Activated CD4-positive, alpha-beta memory T cell treated with anti-CD3 and anti-CD28 coated beads for 36 hours (primary cell): ENCODE results near the gene RHOH. TPM values are rescaled to one million over a fixed set of nuclear protein-coding genes. Genes with fewer than 3 reads are reported as not detected.

Source experiments
- CTCF ChIA-PET: fragments of 350-600 bp; sonication (Branson Sonifier 250); formaldehyde crosslinking; loops from one replicate; lab custom pipeline; 2021; ENCODE audit warnings: antibody characterized with exemption, inconsistent platforms; lab: Charles Lee
- POLR2A ChIA-PET: fragments of 350-600 bp; sonication (Branson Sonifier 250); formaldehyde crosslinking; loops from one replicate; lab custom pipeline; 2021; ENCODE audit warnings: antibody characterized with exemption; lab: Charles Lee
- DNase-seq: peaks from one replicate; pipeline ENCODE4 v3.0.0-alpha.2; 2020
- H3K27ac Mint-ChIP-seq: one replicate; pipeline ENCODE4 v1.8.0; 2021; ENCODE audit warnings: mixed read lengths
- H3K27me3 Mint-ChIP-seq: one replicate; pipeline ENCODE4 v1.8.0; 2021; ENCODE audit warnings: mixed read lengths
- H3K36me3 Mint-ChIP-seq: one replicate; pipeline ENCODE4 v1.8.0; 2021; ENCODE audit warnings: mixed read lengths
- H3K4me1 Mint-ChIP-seq: one replicate; pipeline ENCODE4 v1.8.0; 2021; ENCODE audit warnings: low read depth, mixed read lengths
- H3K4me3 Mint-ChIP-seq: one replicate; pipeline ENCODE4 v1.8.0; 2021; ENCODE audit warnings: mild to moderate bottlenecking, mixed read lengths
- H3K9me3 Mint-ChIP-seq: one replicate; pipeline ENCODE4 v1.8.0; 2021; ENCODE audit warnings: mixed read lengths
- intact Hi-C: fragments of 100-400 bp; cut with micrococcal nuclease; formaldehyde crosslinking; loops from one replicate; pipeline ENCODE4 v1.15.1; 2023
- total RNA-seq, 2 experiments: library from RNA; stranded (reverse); gene quantifications; one replicate each; pipeline ENCODE4 v1.2.3, GENCODE V29; 2021

The RHOH gene
- total RNA-seq, 2 experiments from 2014 or later, result 97.5 to 98.6 TPM

- ChIA-PET POLR2A (interaction anchor here (0.7 to 4.0 kb wide), 5 partner anchors 8 to 35 kb away, joined by 3 to 18 read pairs (median 4); partner anchors contain the start of gene RHOH), CTCF (interaction anchor here (0.6 to 1.7 kb wide), 7 partner anchors 10 to 138 kb away, joined by 3 to 8 read pairs (median 4); no protein-coding TSS in a partner anchor)
- intact Hi-C loops, result loop anchor here (1.0 to 10.0 kb wide), 4 partner anchors 8 to 63 kb away; no protein-coding TSS in a partner anchor
- Mint-ChIP-seq H3K27ac (peak overlapping the region; percentile 53), H3K4me3 (peak overlapping the region; percentile 5), H3K9me3 (no peaks in the 10 kb centered on the region), H3K4me1 (peaks cover 65% of the 10 kb centered on the region), H3K27me3 (no peaks in the 10 kb centered on the region), H3K36me3 (no peaks in the 10 kb centered on the region)
- DNase-seq, result peak; percentile 60
These were observed 9.4 kb upstream of the RHOH start for GRCh38 chr4:40187386-40187906.

DNA sequence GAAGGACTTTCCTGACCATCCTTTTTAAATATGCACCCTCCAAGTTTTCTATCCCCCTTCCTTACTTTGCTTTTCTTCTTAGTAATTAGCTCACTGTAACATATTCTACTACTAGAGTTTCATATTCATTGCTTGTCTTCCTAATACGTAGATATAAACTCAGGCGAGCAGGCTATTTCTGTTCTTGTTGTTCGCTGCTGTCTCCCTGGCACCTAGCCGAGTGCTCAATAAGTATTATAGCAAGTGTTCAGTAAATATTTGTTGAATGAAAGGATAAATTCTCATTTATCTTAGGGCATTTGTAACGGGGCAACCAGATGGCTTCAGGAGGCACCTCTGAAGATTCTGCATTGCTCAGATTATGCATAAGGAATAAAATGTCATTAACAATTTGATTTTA, 6.8 kb upstream of the RHOH start:
- intact Hi-C loops, result no loop called here
- Mint-ChIP-seq H3K27ac (peak overlapping the region; percentile 75), H3K4me3 (peak overlapping the region; percentile 73), H3K4me1 (peaks cover 77% of the 10 kb centered on the region), H3K9me3 (no peaks in the 10 kb centered on the region), H3K36me3 (no peaks in the 10 kb centered on the region), H3K27me3 (no peaks in the 10 kb centered on the region)
- ChIA-PET POLR2A (interaction anchor here (3.2 kb wide), 1 partner anchor 10 kb away, joined by 26 read pairs; no protein-coding TSS in a partner anchor), CTCF (interaction anchor here (1.0 to 3.7 kb wide), 2 partner anchors 41 to 119 kb away, joined by 4 to 18 read pairs; no protein-coding TSS in a partner anchor)
- DNase-seq, result no peak

DNA sequence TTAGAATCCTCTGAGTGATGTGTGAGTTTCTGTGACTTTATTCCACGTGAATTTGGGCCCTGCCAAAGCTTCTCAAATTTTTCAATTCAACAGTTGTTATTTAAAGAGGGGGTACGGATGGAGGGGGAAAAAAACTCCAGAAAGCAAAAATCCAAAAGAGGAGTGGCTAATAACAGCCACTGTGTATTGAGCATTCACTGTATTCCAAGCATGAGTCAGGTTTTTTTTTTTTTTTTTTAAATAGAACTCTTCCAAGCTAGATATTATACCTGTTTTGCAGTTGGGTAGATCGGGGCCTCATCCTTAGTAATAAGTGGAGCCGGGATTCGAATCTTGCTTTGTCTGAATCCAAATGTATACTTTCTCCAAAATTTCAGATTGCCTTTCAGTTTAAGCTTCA, 6.4 kb upstream of the RHOH start:
- H3K4me1 Mint-ChIP-seq, result peaks cover 80% of the 10 kb centered on the region
- H3K36me3 Mint-ChIP-seq, result no peaks in the 10 kb centered on the region
- peak overlapping the region; percentile 75 for H3K27ac Mint-ChIP-seq

DNA sequence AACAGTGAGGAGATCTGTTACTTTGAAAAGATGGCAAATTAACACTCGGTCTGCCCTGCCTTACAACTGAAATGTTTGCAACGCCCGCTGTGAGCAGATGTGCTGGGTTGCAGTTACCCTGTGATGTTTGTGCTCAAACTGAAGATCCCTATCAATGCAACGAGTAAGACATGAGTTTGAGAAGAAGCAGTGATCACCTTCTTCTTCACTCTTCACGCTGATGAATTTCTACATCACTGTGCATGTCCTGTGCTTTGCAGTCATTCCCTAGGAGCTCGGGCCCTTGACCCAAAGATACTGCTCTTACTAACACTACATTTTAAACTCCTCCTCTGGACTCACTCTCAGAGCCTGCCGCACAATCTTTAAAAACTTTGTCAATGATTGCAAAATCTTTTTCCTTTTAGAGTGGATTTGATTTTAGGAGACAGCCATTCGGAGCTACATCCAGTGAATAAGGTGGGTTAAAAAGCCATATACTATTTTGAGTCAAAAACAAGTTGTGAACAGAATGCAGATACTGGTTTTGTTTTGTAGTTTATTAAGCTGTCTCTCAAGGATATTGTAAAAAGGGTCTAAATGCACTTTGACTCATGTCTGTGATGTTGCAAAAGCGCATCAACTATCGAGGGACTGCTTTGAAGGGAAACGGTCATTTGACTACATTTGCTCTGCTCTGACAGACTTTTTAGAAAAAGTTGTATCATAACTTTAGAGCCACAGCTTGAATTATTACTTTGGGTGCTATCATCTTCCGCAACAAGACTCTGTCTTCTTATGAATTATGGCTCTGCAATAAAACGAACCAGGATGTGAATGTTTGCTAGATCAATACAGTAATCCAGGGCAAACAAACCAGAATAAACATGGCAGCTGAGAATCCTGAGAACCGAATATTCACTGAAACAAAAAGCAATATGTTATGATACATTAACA, 5.7 kb upstream of the RHOH start:
- Mint-ChIP-seq H3K27ac (peak overlapping the region; percentile 75), H3K4me1 (peaks cover 81% of the 10 kb centered on the region), H3K4me3 (peak overlapping the region; percentile 73), H3K27me3 (no peaks in the 10 kb centered on the region), H3K9me3 (no peaks in the 10 kb centered on the region), H3K36me3 (peaks cover 5% of the 10 kb centered on the region)
- intact Hi-C loops, result no loop called here
- ChIA-PET POLR2A (interaction anchor here (1.1 to 3.2 kb wide), 4 partner anchors 9 to 117 kb away, joined by 3 to 26 read pairs (median 4); no protein-coding TSS in a partner anchor), CTCF (interaction anchor here (1.0 to 3.7 kb wide), 9 partner anchors 9 to 134 kb away, joined by 3 to 18 read pairs (median 4); no protein-coding TSS in a partner anchor)
- peak; percentile 30 for DNase-seq

More for the DNA sequence above, 6.4 kb upstream of the RHOH start:
- H3K9me3 Mint-ChIP-seq, result no peaks in the 10 kb centered on the region
- POLR2A ChIA-PET, result interaction anchor here (3.2 kb wide), 1 partner anchor 10 kb away, joined by 26 read pairs; no protein-coding TSS in a partner anchor
- no peak for DNase-seq
- no peaks in the 10 kb centered on the region for H3K27me3 Mint-ChIP-seq
- peak overlapping the region; percentile 73 for H3K4me3 Mint-ChIP-seq
- intact Hi-C loops, result no loop called here
- CTCF ChIA-PET, result interaction anchor here (1.0 to 3.7 kb wide), 5 partner anchors 10 to 127 kb away, joined by 3 to 18 read pairs (median 4); no protein-coding TSS in a partner anchor

- peaks cover 10% of the 10 kb centered on the region for H3K36me3 Mint-ChIP-seq
- peak overlapping the region; percentile 93 for H3K4me3 Mint-ChIP-seq
- ChIA-PET POLR2A (interaction anchor here (0.9 to 3.2 kb wide), 6 partner anchors 8 to 116 kb away, joined by 3 to 26 read pairs (median 3); no protein-coding TSS in a partner anchor), CTCF (interaction anchor here (0.6 to 3.7 kb wide), 9 partner anchors 9 to 133 kb away, joined by 3 to 18 read pairs (median 4); no protein-coding TSS in a partner anchor)
- DNase-seq, result no peak
- intact Hi-C loops, result no loop called here
- H3K27ac Mint-ChIP-seq, result peak overlapping the region; percentile 98
- peaks cover 74% of the 10 kb centered on the region for H3K4me1 Mint-ChIP-seq
- H3K9me3 Mint-ChIP-seq, result no peaks in the 10 kb centered on the region
- H3K27me3 Mint-ChIP-seq, result no peaks in the 10 kb centered on the region
These were observed 4.5 kb upstream of the RHOH start for GRCh38 chr4:40192114-40193015.

GRCh38 chr4:40193016-40193571, 3.7 kb upstream of the RHOH start:
- Mint-ChIP-seq H3K27me3 (no peaks in the 10 kb centered on the region), H3K27ac (peak overlapping the region; percentile 98), H3K4me1 (peaks cover 66% of the 10 kb centered on the region), H3K9me3 (no peaks in the 10 kb centered on the region), H3K4me3 (peak overlapping the region; percentile 93), H3K36me3 (peaks cover 15% of the 10 kb centered on the region)
- intact Hi-C loops, result no loop called here
- ChIA-PET CTCF (interaction anchor here (0.6 to 1.6 kb wide), 5 partner anchors 9 to 124 kb away, joined by 3 to 6 read pairs (median 3); no protein-coding TSS in a partner anchor), POLR2A (interaction anchor here (0.9 to 3.2 kb wide), 3 partner anchors 7 to 34 kb away, joined by 3 to 26 read pairs (median 3); no protein-coding TSS in a partner anchor)
- DNase-seq, result no peak

- ChIA-PET POLR2A (interaction anchor here (7.0 kb wide), 1 partner anchor 13 kb away, joined by 133 read pairs; no protein-coding TSS in a partner anchor), CTCF (interaction anchor here (0.6 kb wide), 1 partner anchor 14 kb away, joined by 5 read pairs; no protein-coding TSS in a partner anchor)
- intact Hi-C loops, result no loop called here
- peaks cover 20% of the 10 kb centered on the region for H3K36me3 Mint-ChIP-seq
- no peaks in the 10 kb centered on the region for H3K9me3 Mint-ChIP-seq
- H3K4me3 Mint-ChIP-seq, result peak overlapping the region; percentile 93
- peak overlapping the region; percentile 98 for H3K27ac Mint-ChIP-seq
- H3K4me1 Mint-ChIP-seq, result peaks cover 63% of the 10 kb centered on the region
- no peak for DNase-seq
- no peaks in the 10 kb centered on the region for H3K27me3 Mint-ChIP-seq
These were observed 3.3 kb upstream of the RHOH start for GRCh38 chr4:40193578-40193977.

- ChIA-PET POLR2A (interaction anchor here (0.6 to 7.0 kb wide), 12 partner anchors 11 to 136 kb away, joined by 3 to 133 read pairs (median 6); no protein-coding TSS in a partner anchor), CTCF (interaction anchor here (0.6 to 2.3 kb wide), 6 partner anchors 11 to 570 kb away, joined by 3 to 12 read pairs (median 4); no protein-coding TSS in a partner anchor)
- Mint-ChIP-seq H3K9me3 (no peaks in the 10 kb centered on the region), H3K4me3 (peak overlapping the region; percentile 93), H3K27ac (peak overlapping the region; percentile 98), H3K4me1 (peaks cover 60% of the 10 kb centered on the region), H3K27me3 (no peaks in the 10 kb centered on the region), H3K36me3 (peaks cover 31% of the 10 kb centered on the region)
- peak; percentile 76 for DNase-seq
- intact Hi-C loops, result loop anchor here (1.0 to 5.0 kb wide), 2 partner anchors 7 to 497 kb away; partner anchors contain the start of gene UBE2K
These were observed 2.1 kb upstream of the RHOH start for GRCh38 chr4:40194602-40195161.

DNA sequence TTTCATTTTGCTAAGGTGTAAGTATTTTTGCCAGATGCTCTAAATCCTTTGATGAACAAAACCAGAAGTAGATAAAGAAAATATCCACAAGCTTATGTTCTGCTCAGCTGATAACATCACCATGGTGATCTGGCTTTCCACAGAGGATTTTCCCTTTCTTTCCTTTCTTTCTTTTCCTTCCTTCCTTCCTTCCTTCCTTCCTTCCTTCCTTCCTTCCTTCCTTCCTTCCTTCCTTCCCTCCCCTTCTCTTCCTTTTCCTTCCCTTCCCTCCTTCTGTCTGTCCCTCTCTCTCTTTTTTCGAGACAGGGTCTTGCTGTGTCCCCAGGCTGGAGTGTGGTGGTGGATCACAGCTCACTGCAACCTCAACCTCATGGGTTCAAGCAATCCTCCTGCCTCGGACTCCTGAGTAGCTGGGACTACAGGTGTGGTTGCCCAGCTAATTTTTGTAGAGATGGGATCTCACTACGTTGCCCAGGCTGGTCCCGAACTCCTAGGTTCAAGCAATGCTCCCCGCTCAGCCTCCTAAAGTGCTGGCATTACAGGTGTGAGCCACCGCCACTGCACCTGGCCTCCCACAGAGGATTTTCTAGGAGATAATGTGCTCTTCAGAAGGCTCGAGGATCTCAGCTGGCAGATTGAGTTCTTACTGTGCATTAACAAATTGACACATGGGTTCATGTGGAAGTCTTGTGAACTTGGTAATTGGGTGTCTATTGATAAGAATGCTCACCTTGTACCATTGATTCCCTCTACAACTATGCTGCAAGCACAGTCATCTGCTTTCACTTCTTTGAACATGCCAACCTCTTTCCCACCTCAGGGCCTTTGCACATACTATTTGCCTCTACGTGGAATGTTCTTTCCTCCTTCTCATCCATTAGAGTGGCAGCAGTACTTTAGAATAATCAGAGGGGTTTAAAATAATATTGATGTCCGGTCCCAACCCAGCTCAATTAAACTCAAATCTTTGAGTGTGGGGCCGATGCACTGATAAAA, 1.4 kb upstream of the RHOH start:
- Mint-ChIP-seq H3K36me3 (peaks cover 37% of the 10 kb centered on the region), H3K9me3 (no peaks in the 10 kb centered on the region), H3K27me3 (no peaks in the 10 kb centered on the region), H3K27ac (peak overlapping the region; percentile 98), H3K4me1 (peaks cover 53% of the 10 kb centered on the region), H3K4me3 (peak overlapping the region; percentile 93)
- intact Hi-C loops, result loop anchor here (1.0 to 5.0 kb wide), 4 partner anchors 8 to 498 kb away; partner anchors contain the start of gene UBE2K
- DNase-seq, result no peak
- POLR2A ChIA-PET, result interaction anchor here (0.6 to 7.0 kb wide), 17 partner anchors 8 to 139 kb away, joined by 3 to 133 read pairs (median 5); partner anchors contain the start of gene N4BP2
- CTCF ChIA-PET, result interaction anchor here (0.6 to 2.3 kb wide), 9 partner anchors 11 to 609 kb away, joined by 3 to 12 read pairs (median 4); no protein-coding TSS in a partner anchor
